Endodermal cell (in vitro differentiated cells): Measurements from ENCODE around the gene SOX6. TPM values are rescaled to one million over a fixed set of nuclear protein-coding genes. Genes with fewer than 3 reads are reported as not detected.

ENCODE experiments used
- DNase-seq: peaks from one replicate; pipeline ENCODE4 v3.0.0-alpha.2; 2017
- H3K27ac ChIP-seq: 2 replicates; pipeline ENCODE4 v1.5.1; 2013; ENCODE audit warnings: mild to moderate bottlenecking, low read depth, low read length, moderate library complexity
- H3K27me3 ChIP-seq: 2 replicates; pipeline ENCODE4 v1.6.1; 2013; ENCODE audit warnings: mild to moderate bottlenecking, low read length, moderate library complexity; ENCODE audit not compliant: insufficient read depth, control insufficient read depth, poor library complexity, severe bottlenecking
- H3K36me3 ChIP-seq: 2 replicates; pipeline ENCODE4 v1.7.0; 2013; ENCODE audit warnings: mild to moderate bottlenecking, low read length, moderate library complexity; ENCODE audit not compliant: control insufficient read depth, insufficient read depth
- H3K4me1 ChIP-seq: one replicate; pipeline ENCODE4 v1.7.0; 2013; ENCODE audit warnings: low read length; ENCODE audit not compliant: control insufficient read depth, insufficient read depth
- H3K4me3 ChIP-seq: 2 replicates; pipeline ENCODE4 v1.5.1; 2013; ENCODE audit warnings: mild to moderate bottlenecking, low read length, moderate library complexity
- H3K9ac ChIP-seq: 2 replicates; pipeline ENCODE4 v1.6.1; 2013; ENCODE audit warnings: mild to moderate bottlenecking, low read length, moderate library complexity; ENCODE audit not compliant: poor library complexity, severe bottlenecking; ENCODE audit errors: extremely low read depth
- H3K9me3 ChIP-seq: 2 replicates; pipeline ENCODE4 v1.6.1; 2013; ENCODE audit warnings: mild to moderate bottlenecking, low read length, moderate library complexity; ENCODE audit not compliant: control insufficient read depth
- H3K27ac Mint-ChIP-seq: 2 replicates; pipeline ENCODE4 v1.8.0; 2020; ENCODE audit warnings: mixed read lengths
- H3K27me3 Mint-ChIP-seq: 2 replicates; pipeline ENCODE4 v1.8.0; 2021; ENCODE audit warnings: mild to moderate bottlenecking, mixed read lengths; ENCODE audit not compliant: insufficient read depth
- H3K36me3 Mint-ChIP-seq: 2 replicates; pipeline ENCODE4 v1.8.0; 2020; ENCODE audit warnings: low read depth, mixed read lengths
- H3K4me1 Mint-ChIP-seq: 2 replicates; pipeline ENCODE4 v1.8.0; 2020; ENCODE audit warnings: mixed read lengths
- H3K4me3 Mint-ChIP-seq: 2 replicates; pipeline ENCODE4 v1.8.0; 2020; ENCODE audit warnings: mild to moderate bottlenecking, moderate library complexity, mixed read lengths
- H3K9me3 Mint-ChIP-seq: 2 replicates; pipeline ENCODE4 v1.8.0; 2020; ENCODE audit warnings: mild to moderate bottlenecking, mixed read lengths
- CTCF ChIP-seq: fragments of 200-600 bp; sonication (generic); conservative IDR thresholded peaks from 2 replicates; pipeline ENCODE4 v1.5.0; 2021; ENCODE audit warnings: antibody characterized with exemption, mild to moderate bottlenecking
- WGBS, 2 experiments: methylation state at CpG; one replicate each; pipeline versions ENCODE4 v1.1.5 to v1.1.7; 2013; ENCODE audit warnings: missing lambda C conversion rate in 2 of 2, mixed read lengths in 1 of 2; ENCODE audit not compliant: insufficient coverage in 1 of 2, insufficient read length in 1 of 2; 5-methylcytosine and 5-hydroxymethylcytosine counted together
- total RNA-seq, 2 donors: library from RNA; stranded (reverse); fragmentation: NEBNext Ultra II Directional in 1 of 2; extraction: Animal tissue kit (Norgen Biotek cat#: 25700) in 1 of 2; gene quantifications; 2 replicates in 1 of 2; 3 replicates in 1 of 2; pipeline ENCODE4 v1.2.1, GENCODE V29; 2021

The SOX6 gene
- total RNA-seq, 2 donors from 2014 or later: 0.13 to 0.20 TPM

GRCh38 chr11:15958910-15959309 is 397.4 kb downstream of the SOX6 start:
- WGBS, 2 experiments: 97 to 100% methylated on average over 1 of the region's 1 CpG
- no peak overlapping the region for H3K4me3 Mint-ChIP-seq
- no peaks in the 10 kb centered on the region for H3K4me1 Mint-ChIP-seq
- no peak overlapping the region for H3K27ac Mint-ChIP-seq
- Histone ChIP-seq H3K27me3 (no peaks in the 10 kb centered on the region), H3K4me3 (no peak overlapping the region), H3K9ac (no peak overlapping the region), H3K4me1 (no peaks in the 10 kb centered on the region), H3K9me3 (no peaks in the 10 kb centered on the region), H3K36me3 (no peaks in the 10 kb centered on the region), H3K27ac (no peak overlapping the region)
- no peaks in the 10 kb centered on the region for H3K36me3 Mint-ChIP-seq
- no peak for TF ChIP-seq CTCF
- H3K9me3 Mint-ChIP-seq: peaks cover 1% of the 10 kb centered on the region
- no peak for DNase-seq
- peaks cover 3% of the 10 kb centered on the region for H3K27me3 Mint-ChIP-seq

GRCh38 chr11:15957234-15957633 is 399.1 kb downstream of the SOX6 start:
- TF ChIP-seq CTCF: no peak
- Histone ChIP-seq H3K27me3 (no peaks in the 10 kb centered on the region), H3K27ac (no peak overlapping the region), H3K36me3 (no peaks in the 10 kb centered on the region), H3K4me3 (no peak overlapping the region), H3K4me1 (no peaks in the 10 kb centered on the region), H3K9ac (no peak overlapping the region), H3K9me3 (no peaks in the 10 kb centered on the region)
- no peaks in the 10 kb centered on the region for H3K36me3 Mint-ChIP-seq
- no peaks in the 10 kb centered on the region for H3K4me1 Mint-ChIP-seq
- 92% methylated on average over 2 of the region's 2 CpGs; no CpG with 5 or more reads in 1 of the 2 experiments for WGBS, 2 experiments
- H3K27me3 Mint-ChIP-seq: peaks cover 7% of the 10 kb centered on the region
- no peak for DNase-seq
- H3K4me3 Mint-ChIP-seq: no peak overlapping the region
- no peak overlapping the region for H3K27ac Mint-ChIP-seq
- peaks cover 1% of the 10 kb centered on the region for H3K9me3 Mint-ChIP-seq

- H3K9me3 Mint-ChIP-seq: peaks cover 1% of the 10 kb centered on the region
- H3K36me3 Mint-ChIP-seq: no peaks in the 10 kb centered on the region
- Histone ChIP-seq H3K27ac (no peak overlapping the region), H3K36me3 (no peaks in the 10 kb centered on the region), H3K9me3 (no peaks in the 10 kb centered on the region), H3K4me3 (no peak overlapping the region), H3K27me3 (no peaks in the 10 kb centered on the region), H3K9ac (no peak overlapping the region), H3K4me1 (no peaks in the 10 kb centered on the region)
- H3K4me3 Mint-ChIP-seq: no peak overlapping the region
- H3K27ac Mint-ChIP-seq: no peak overlapping the region
- WGBS, 2 experiments: 93 to 97% methylated on average over 3 of the region's 3 CpGs
- H3K4me1 Mint-ChIP-seq: no peaks in the 10 kb centered on the region
- H3K27me3 Mint-ChIP-seq: peaks cover 11% of the 10 kb centered on the region
- TF ChIP-seq CTCF: no peak
- no peak for DNase-seq
These were observed 400.0 kb downstream of the SOX6 start for GRCh38 chr11:15956302-15956701.
